Stimulated activated CD8-positive, alpha-beta memory T cell treated with anti-CD3 and anti-CD28 coated beads, Interleukin-4, amount 100 ng/mL, for 1 hour (primary cell): ENCODE measurements around the gene PMEPA1.
A peak's percentile ranks its signal among the peaks of the same experiment; 100 is the strongest.

Experiments
- DNase-seq, 2 donors: peaks; one replicate each; pipeline ENCODE4 v3.0.0-alpha.2; 2020; ENCODE audit warnings: low read depth in 2 of 2, low spot score in 1 of 2

The PMEPA1 gene

GRCh38 chr20:57694481-57694880, 15.3 kb downstream of the PMEPA1 start:
- no peak for DNase-seq

GRCh38 chr20:57693670-57694329, 16.0 kb downstream of the PMEPA1 start:
- DNase-seq: no peak

- DNase-seq: no peak
Observed at GRCh38 chr20:57693002-57693582, 16.7 kb downstream of the PMEPA1 start.

- DNase-seq: no peak
Observed at GRCh38 chr20:57692393-57692792, 17.4 kb downstream of the PMEPA1 start.

GRCh38 chr20:57691699-57692098, 18.1 kb downstream of the PMEPA1 start:
- no peak for DNase-seq

GRCh38 chr20:57690525-57690924, 19.3 kb downstream of the PMEPA1 start:
- DNase-seq: no peak

- no peak for DNase-seq
Observed at GRCh38 chr20:57689745-57690481, 19.9 kb downstream of the PMEPA1 start.

- DNase-seq: no peak
Observed at GRCh38 chr20:57688864-57689263, 21.0 kb downstream of the PMEPA1 start.

GRCh38 chr20:57688295-57688694, 21.5 kb downstream of the PMEPA1 start:
- DNase-seq: no peak

GRCh38 chr20:57686931-57687652, 22.7 kb downstream of the PMEPA1 start:
- DNase-seq: no peak

- DNase-seq: no peak
Observed at GRCh38 chr20:57685146-57685758, 24.6 kb downstream of the PMEPA1 start.

- DNase-seq: no peak
Observed at GRCh38 chr20:57684808-57685140, 25.0 kb downstream of the PMEPA1 start.

- DNase-seq: no peak
Observed at GRCh38 chr20:57683881-57684807, 25.7 kb downstream of the PMEPA1 start.

- no peak for DNase-seq
Observed at GRCh38 chr20:57683287-57683686, 26.5 kb downstream of the PMEPA1 start.

- DNase-seq: no peak
Observed at GRCh38 chr20:57682184-57683101, 27.4 kb downstream of the PMEPA1 start.

- peak in 1 of 2 donors; percentile 36 for DNase-seq
Observed at GRCh38 chr20:57680934-57681914, 28.6 kb downstream of the PMEPA1 start.

- no peak for DNase-seq
Observed at GRCh38 chr20:57680131-57680716, 29.6 kb downstream of the PMEPA1 start.

- DNase-seq: no peak
Observed at GRCh38 chr20:57679113-57679512, 30.7 kb downstream of the PMEPA1 start.
